Kidney (tissue), 14 donors: ENCODE measurements around the gene GRHL1. TPM values are rescaled to one million over a fixed set of nuclear protein-coding genes. Genes with fewer than 3 reads are reported as not detected.

ENCODE experiments used
- DNase-seq, 5 donors: peaks; one replicate each; pipeline ENCODE4 v3.0.0-alpha.2; 2013 to 2020
- FAIRE-seq: peaks from 2 replicates; lab custom pipeline; 2012; peaks lifted over from hg19 to GRCh38; lab: Jason Lieb, UNC
- H3K27ac ChIP-seq, 2 donors: one replicate each; pipeline ENCODE4 v1.7.0; 2013; ENCODE audit warnings: low read depth in 2 of 2, low read length in 2 of 2, inconsistent platforms in 1 of 2
- H3K27me3 ChIP-seq: one replicate; pipeline ENCODE4 v1.7.1; 2013; ENCODE audit warnings: low read length, inconsistent platforms; ENCODE audit not compliant: control insufficient read depth, insufficient read depth
- H3K36me3 ChIP-seq, 3 donors: one replicate each; pipeline versions ENCODE4 v1.7.0 to v1.7.1; 2013; ENCODE audit warnings: low read length in 3 of 3, control low read depth in 1 of 3, inconsistent platforms in 1 of 3; ENCODE audit not compliant: insufficient read depth in 3 of 3, control insufficient read depth in 2 of 3
- H3K4me1 ChIP-seq, 3 donors: one replicate each; pipeline versions ENCODE4 v1.7.0 to v1.7.1; 2013; ENCODE audit warnings: low read length in 3 of 3, inconsistent platforms in 1 of 3, low read depth in 1 of 3; ENCODE audit not compliant: control insufficient read depth in 2 of 3, insufficient read depth in 2 of 3
- H3K4me3 ChIP-seq, 3 donors: one replicate each; pipeline versions ENCODE4 v1.7.0 to v1.8.1; 2013; ENCODE audit warnings: low read length in 3 of 3, control low read depth in 1 of 3, inconsistent platforms in 1 of 3
- H3K9ac ChIP-seq, 3 donors: one replicate each; pipeline versions ENCODE4 v1.7.0 to v1.7.1; 2013; ENCODE audit warnings: low read length in 3 of 3, control low read depth in 1 of 3, inconsistent platforms in 1 of 3
- H3K9me3 ChIP-seq, 3 donors: one replicate each; pipeline versions ENCODE4 v1.7.0 to v1.7.1; 2013; ENCODE audit warnings: low read length in 3 of 3, control low read depth in 1 of 3, inconsistent platforms in 1 of 3; ENCODE audit not compliant: control insufficient read depth in 2 of 3, insufficient read depth in 1 of 3
- intact Hi-C: fragments of 100-400 bp; cut with DNase I; formaldehyde crosslinking; loops from one replicate; pipeline ENCODE4 v1.11.1; 2022
- polyA plus RNA-seq: library from polyadenylated mRNA; stranded (reverse); fragments of 350-450 nt; fragmentation: Illumina TruSeq; extraction: RNeasy Lipid Tissue Mini Kit (QIAGEN cat#74804); gene quantifications from one replicate; pipeline ENCODE4 v1.2.3, GENCODE V29; 2014; ENCODE audit warnings: low read depth, low replicate concordance; ENCODE audit not compliant: insufficient read depth
- total RNA-seq: library from RNA; stranded (reverse); fragmentation: NEBNext Ultra II Directional; extraction: Animal tissue kit (Norgen Biotek cat#: 25700); gene quantifications from one replicate; pipeline ENCODE4 v1.2.1, GENCODE V29; 2021
- TF ChIP-seq, protein P1 (sequence below): IDR thresholded peaks from 3 replicates; pipeline ENCODE4 v1.5.1; 2012; ENCODE audit warnings: mild to moderate bottlenecking, moderate library complexity, borderline replicate concordance; ENCODE audit not compliant: insufficient read depth; ENCODE audit errors: extremely low read depth
- donor health status: control.
- donor health status: control.
- donor health status: control.
- donor health status: control.
- donor health status: control.
- donor health status: DM: yes; HTN: yes; CAD: no.
- donor health status: Normal renal cell carcinoma (clear cell type).

Gene GRHL1
- total and polyA plus RNA-seq, 2 donors from 2014 or later, result 2.3 to 6.0 TPM

DNA sequence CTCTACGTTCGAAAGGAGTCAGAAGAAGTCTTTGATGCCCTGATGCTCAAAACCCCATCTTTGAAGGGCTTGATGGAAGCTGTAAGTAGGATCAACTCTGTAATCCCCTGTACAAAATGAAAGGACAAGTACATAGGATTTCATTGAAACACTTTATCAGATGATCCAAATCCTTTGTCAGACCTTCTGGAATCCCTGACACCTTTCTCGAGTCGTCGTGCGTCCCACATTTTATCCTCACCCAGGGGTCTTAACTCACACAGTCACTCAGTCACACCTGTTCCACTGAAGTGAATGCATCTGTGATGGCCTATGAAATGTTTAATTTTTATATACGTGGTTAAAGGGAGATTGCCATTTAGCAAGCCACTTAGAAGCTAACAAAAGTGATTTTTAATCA, 44.8 kb downstream of the GRHL1 start:
- Histone ChIP-seq H3K27ac (no peak overlapping the region), H3K4me1 (peaks cover 3 to 8% (median 5%) of the 10 kb centered on the region in 3 donors), H3K9ac (no peak overlapping the region), H3K4me3 (no peak overlapping the region), H3K27me3 (no peaks in the 10 kb centered on the region), H3K9me3 (no peaks in the 10 kb centered on the region), H3K36me3 (peaks cover 0 to 6% (median 5%) of the 10 kb centered on the region in 3 donors)
- DNase-seq (no peak), FAIRE-seq (no peak)
- intact Hi-C loops, result no loop called here
- TF ChIP-seq, protein P1, sequence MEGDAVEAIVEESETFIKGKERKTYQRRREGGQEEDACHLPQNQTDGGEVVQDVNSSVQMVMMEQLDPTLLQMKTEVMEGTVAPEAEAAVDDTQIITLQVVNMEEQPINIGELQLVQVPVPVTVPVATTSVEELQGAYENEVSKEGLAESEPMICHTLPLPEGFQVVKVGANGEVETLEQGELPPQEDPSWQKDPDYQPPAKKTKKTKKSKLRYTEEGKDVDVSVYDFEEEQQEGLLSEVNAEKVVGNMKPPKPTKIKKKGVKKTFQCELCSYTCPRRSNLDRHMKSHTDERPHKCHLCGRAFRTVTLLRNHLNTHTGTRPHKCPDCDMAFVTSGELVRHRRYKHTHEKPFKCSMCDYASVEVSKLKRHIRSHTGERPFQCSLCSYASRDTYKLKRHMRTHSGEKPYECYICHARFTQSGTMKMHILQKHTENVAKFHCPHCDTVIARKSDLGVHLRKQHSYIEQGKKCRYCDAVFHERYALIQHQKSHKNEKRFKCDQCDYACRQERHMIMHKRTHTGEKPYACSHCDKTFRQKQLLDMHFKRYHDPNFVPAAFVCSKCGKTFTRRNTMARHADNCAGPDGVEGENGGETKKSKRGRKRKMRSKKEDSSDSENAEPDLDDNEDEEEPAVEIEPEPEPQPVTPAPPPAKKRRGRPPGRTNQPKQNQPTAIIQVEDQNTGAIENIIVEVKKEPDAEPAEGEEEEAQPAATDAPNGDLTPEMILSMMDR, result no peak

DNA sequence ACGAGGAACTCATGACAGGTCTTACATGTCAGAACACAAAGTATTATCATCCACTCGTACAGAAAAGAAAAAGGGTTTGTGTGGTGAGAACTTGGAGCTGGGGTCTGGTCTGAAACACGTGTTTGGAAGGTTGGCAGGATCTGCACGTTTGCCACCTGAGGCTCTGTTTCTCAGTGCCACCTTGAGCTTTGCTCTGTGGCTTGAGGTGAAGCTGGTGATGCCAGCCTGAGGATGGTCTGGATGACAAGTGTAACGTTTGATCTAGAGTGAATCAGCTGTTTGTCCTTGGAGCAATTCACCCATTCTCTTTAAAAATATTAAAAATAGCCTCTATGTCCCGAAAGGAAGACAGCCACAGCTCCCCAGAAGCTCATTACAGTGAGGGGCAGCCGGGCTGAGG, 46.4 kb downstream of the GRHL1 start:
- DNase-seq, result peak in 1 of 5 donors; percentile 8
- Histone ChIP-seq H3K27me3 (no peaks in the 10 kb centered on the region), H3K36me3 (peaks cover 0 to 6% (median 5%) of the 10 kb centered on the region in 3 donors), H3K27ac (no peak overlapping the region), H3K9ac (no peak overlapping the region), H3K9me3 (no peaks in the 10 kb centered on the region), H3K4me3 (no peak overlapping the region), H3K4me1 (peaks cover 0 to 3% (median 0%) of the 10 kb centered on the region in 3 donors)
- intact Hi-C loops, result no loop called here
- TF ChIP-seq, protein P1, result no peak
- FAIRE-seq, result no peak

DNA sequence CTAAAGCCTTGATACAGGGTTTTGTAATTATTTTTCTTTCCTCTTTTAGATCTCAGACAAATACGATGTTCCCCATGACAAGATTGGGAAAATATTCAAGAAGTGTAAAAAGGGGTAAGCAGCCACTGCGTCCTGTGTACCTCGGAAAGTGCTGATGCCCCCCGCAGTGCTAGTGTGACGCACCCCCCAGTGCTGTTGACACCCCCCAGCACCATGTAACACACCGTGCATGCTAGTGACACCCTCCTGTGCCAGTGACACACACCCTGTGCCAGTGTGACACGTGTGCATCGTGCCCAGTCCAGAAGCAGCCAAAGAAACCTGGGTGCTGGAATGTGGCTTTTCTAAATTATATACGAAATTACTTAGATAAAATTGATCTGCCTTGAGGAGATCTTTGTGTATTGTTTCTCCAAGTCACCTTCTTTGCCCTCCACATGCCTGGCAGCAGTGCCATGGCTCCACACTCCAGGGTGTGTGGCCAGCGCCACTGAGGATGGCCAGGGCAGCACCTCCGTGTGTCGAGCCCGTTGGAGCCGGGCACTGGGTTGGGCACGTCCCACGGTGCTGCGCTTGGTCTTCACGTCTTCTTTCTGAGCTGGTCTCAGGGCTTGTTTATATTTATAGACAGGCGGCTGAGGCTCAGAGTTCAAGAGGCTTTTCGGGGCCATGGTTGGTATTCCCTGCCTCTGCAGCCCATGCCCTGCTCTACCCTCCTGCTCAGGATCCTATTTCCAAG, 47.6 kb downstream of the GRHL1 start:
- Histone ChIP-seq H3K27ac (no peak overlapping the region), H3K9me3 (no peaks in the 10 kb centered on the region), H3K4me1 (no peaks in the 10 kb centered on the region), H3K36me3 (peaks cover 0 to 6% (median 5%) of the 10 kb centered on the region in 3 donors), H3K4me3 (no peak overlapping the region), H3K9ac (no peak overlapping the region), H3K27me3 (no peaks in the 10 kb centered on the region)
- intact Hi-C loops, result no loop called here
- TF ChIP-seq, protein P1, result no peak
- FAIRE-seq (no peak), DNase-seq (peak in 1 of 5 donors; percentile 15)
